Activated naive CD4-positive, alpha-beta T cell treated with anti-CD3 and anti-CD28 coated beads, Interleukin-2, amount 50 U/mL, for 24 hours (primary cell): Measurements from ENCODE around the gene TPGS1.

Source experiments
- H3K27ac Mint-ChIP-seq: one replicate; pipeline ENCODE4 v1.8.0; 2021; ENCODE audit warnings: mild to moderate bottlenecking, mixed read lengths
- H3K27me3 Mint-ChIP-seq: one replicate; pipeline ENCODE4 v1.8.0; 2021; ENCODE audit warnings: mixed read lengths
- H3K36me3 Mint-ChIP-seq: one replicate; pipeline ENCODE4 v1.8.0; 2021; ENCODE audit warnings: mixed read lengths
- H3K4me1 Mint-ChIP-seq: one replicate; pipeline ENCODE4 v1.8.0; 2021; ENCODE audit warnings: mixed read lengths
- H3K4me3 Mint-ChIP-seq: one replicate; pipeline ENCODE4 v1.8.0; 2021; ENCODE audit warnings: mild to moderate bottlenecking, mixed read lengths
- H3K9me3 Mint-ChIP-seq: one replicate; pipeline ENCODE4 v1.8.0; 2021; ENCODE audit warnings: mixed read lengths

TPGS1 gene, protein sequence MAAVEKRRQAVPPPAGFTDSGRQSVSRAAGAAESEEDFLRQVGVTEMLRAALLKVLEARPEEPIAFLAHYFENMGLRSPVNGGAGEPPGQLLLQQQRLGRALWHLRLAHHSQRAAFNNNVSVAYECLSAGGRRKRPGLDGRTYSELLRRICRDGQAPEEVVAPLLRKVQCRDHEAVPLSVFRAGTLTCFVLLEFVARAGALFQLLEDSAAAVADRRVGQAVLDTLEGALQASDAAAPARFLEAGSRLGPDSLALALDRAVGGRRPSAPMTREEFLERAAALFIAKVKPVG

DNA sequence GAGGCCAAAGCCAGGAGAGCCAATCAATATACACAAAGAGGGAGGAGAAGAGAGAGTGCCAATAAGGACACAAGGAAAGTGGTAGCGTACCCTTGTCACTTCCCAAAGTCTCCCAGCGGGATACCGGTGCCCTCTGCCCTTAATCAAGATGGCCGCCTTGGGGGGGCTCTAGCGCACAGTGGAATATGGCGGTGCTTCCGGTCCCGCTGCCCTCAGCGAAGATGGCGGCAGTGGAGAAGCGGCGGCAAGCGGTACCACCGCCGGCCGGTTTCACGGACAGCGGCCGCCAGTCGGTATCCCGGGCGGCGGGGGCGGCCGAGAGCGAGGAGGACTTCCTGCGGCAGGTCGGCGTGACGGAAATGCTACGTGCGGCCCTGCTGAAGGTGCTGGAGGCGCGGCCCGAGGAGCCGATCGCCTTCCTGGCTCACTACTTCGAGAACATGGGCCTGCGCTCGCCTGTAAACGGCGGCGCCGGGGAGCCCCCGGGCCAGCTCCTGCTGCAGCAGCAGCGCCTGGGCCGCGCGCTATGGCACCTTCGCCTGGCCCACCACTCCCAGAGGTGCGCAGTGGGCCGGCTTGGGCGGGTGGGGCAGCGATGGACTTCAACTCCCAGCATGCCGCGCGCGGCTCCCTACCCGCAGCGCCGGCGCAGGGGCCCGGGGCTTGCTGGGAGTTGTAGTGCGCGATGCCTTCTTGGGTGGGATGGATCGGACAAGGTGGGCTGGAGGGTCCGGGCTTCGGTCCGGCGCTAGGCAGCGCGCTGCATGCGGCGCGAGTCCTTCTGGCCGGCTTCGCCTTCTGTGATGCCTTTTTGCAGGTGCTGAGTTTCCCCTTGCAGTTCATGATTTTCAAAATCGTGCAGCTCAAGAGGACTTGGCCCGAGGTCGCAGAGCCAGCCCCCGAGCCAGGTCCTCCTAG is at the start of gene TPGS1:
TPGS1 (plus strand) TSS at position 212 of the 918 bp plus-strand sequence; CDS start at position 222, 10 bp downstream.
- peak within 1 kb of the TSS; percentile 92 for H3K4me3 Mint-ChIP-seq
- H3K4me1 Mint-ChIP-seq, result peaks cover 47% of the 10 kb centered on the region
- H3K27me3 Mint-ChIP-seq, result no peaks in the 10 kb centered on the region
- H3K36me3 Mint-ChIP-seq, result peaks cover 2% of the 10 kb centered on the region
- H3K27ac Mint-ChIP-seq, result peak within 1 kb of the TSS; percentile 100
- no peaks in the 10 kb centered on the region for H3K9me3 Mint-ChIP-seq

DNA sequence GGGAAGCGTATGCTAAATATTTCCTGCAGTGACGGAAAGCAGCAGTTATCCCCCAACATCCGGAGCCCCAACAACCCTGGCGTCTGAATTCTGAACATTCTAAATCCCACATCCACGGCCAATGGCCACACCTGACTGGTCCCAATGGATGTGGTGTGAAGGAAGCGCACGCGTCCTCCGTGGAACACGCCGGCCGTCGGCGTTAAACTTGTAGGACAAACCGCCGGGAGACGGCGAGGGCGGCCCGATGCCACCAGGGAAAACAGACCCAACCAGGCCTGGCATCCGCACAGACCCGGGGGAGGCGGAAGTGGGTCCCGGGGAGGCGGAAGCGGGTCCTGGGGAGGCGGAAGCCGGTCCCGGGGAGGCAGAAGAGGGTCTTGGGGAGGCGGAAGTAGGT is 49.7 kb upstream of the TPGS1 start:
- peaks cover 11% of the 10 kb centered on the region for H3K27me3 Mint-ChIP-seq
- no peak overlapping the region for H3K27ac Mint-ChIP-seq
- H3K9me3 Mint-ChIP-seq, result no peaks in the 10 kb centered on the region
- H3K4me3 Mint-ChIP-seq, result no peak overlapping the region
- no peaks in the 10 kb centered on the region for H3K36me3 Mint-ChIP-seq
- H3K4me1 Mint-ChIP-seq, result peaks cover 5% of the 10 kb centered on the region

DNA sequence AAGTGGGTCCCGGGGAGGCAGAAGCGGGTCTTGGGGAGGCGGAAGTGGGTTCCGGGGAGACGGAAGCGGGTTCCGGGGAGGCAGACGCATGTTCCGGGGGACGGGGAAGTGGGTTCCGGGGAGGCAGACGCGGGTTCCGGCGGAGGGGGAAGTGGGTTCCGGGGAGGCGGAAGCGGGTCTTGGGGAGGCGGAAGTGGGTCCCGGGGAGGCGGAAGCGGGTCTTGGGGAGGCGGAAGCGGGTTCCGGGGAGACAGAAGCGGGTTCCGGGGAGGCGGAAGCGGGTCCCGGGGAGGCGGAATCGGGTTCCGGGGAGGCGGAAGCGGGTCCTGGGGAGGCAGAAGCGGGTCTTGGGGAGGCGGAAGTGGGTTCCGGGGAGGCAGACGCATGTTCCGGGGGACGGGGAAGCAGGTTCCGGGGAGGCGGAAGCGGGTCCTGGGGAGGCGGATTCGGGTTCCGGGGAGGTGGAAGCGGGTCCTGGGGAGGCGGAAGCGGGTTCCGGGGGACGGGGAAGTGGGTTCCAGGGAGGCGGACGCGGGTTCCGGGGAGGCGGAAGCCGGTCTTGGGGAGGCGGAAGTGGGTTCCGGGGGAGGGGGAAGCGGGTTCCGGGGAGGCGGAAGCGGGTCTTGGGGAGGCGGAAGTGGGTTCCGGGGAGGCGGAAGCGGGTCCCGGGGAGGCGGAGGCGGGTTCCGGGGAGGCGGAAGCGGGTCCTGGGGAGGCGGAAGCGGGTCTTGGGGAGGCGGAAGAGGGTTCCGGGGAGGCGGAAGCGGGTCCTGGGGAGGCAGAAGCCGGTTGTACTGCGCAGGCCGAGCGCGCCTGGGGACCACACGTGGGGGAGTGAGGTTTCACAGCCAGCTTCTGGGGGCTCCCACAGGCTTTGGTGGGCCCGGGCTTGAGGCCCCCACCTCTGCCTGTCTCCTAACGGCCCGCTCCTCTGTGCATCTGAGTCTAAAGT is 48.9 kb upstream of the TPGS1 start:
- Mint-ChIP-seq H3K27me3 (peaks cover 14% of the 10 kb centered on the region), H3K9me3 (no peaks in the 10 kb centered on the region), H3K4me1 (peaks cover 5% of the 10 kb centered on the region), H3K36me3 (no peaks in the 10 kb centered on the region), H3K4me3 (no peak overlapping the region), H3K27ac (no peak overlapping the region)

GRCh38 chr19:459724-460511 is 47.4 kb upstream of the TPGS1 start:
- Mint-ChIP-seq H3K4me1 (peaks cover 5% of the 10 kb centered on the region), H3K27ac (no peak overlapping the region), H3K36me3 (no peaks in the 10 kb centered on the region), H3K27me3 (peaks cover 14% of the 10 kb centered on the region), H3K4me3 (peak overlapping the region; percentile 78), H3K9me3 (no peaks in the 10 kb centered on the region)

DNA sequence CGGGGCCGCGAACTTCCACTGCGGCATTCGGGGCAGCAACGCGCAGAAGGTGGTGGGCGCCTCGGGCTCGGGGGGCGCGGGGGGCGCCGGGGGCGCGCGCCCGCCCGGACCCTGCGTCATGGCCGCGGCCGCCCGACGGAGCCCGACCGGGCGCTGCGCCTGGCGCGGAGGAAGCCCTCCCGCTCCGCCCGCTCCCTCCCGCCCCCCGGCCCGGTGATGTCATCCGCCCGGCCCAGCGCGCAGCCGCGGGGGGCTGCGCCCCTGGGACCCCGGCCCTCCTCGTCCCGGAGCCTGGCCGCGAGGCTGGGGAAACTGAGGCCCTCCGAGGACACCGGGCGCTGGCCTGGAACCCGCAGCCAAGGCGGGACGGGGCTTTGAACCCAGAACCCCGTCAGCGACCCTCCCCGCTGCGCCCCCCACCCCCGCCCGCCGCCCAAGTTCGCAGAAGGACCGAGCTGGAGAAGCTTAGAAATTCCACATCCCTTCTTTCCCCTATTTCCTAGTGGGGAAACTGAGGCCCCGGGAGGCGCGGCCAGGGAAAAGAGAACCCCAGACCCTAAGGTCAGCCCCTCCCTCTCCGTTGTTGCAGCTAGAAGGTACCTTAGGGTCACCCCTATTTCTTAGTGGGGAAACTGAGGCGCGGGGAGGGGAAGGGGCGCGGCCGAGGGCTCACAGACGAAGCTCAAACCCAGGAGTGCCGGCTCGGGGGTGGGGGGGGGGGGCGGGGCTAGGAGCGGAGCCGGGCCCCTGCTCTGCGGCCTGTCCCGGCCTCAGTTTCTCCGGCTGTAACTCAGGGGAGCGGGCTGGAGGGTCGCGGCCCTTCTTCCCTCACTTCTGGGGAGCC is 46.2 kb upstream of the TPGS1 start, which contains the start of gene SHC2:
SHC2 (minus strand) TSS at position 157 of the 844 bp plus-strand sequence; CDS start at position 120, 37 bp downstream.
- Mint-ChIP-seq H3K4me1 (peaks cover 5% of the 10 kb centered on the region), H3K36me3 (no peaks in the 10 kb centered on the region), H3K27ac (no peak within 1 kb of the TSS), H3K27me3 (peaks cover 14% of the 10 kb centered on the region), H3K4me3 (peak within 1 kb of the TSS; percentile 80), H3K9me3 (no peaks in the 10 kb centered on the region)

DNA sequence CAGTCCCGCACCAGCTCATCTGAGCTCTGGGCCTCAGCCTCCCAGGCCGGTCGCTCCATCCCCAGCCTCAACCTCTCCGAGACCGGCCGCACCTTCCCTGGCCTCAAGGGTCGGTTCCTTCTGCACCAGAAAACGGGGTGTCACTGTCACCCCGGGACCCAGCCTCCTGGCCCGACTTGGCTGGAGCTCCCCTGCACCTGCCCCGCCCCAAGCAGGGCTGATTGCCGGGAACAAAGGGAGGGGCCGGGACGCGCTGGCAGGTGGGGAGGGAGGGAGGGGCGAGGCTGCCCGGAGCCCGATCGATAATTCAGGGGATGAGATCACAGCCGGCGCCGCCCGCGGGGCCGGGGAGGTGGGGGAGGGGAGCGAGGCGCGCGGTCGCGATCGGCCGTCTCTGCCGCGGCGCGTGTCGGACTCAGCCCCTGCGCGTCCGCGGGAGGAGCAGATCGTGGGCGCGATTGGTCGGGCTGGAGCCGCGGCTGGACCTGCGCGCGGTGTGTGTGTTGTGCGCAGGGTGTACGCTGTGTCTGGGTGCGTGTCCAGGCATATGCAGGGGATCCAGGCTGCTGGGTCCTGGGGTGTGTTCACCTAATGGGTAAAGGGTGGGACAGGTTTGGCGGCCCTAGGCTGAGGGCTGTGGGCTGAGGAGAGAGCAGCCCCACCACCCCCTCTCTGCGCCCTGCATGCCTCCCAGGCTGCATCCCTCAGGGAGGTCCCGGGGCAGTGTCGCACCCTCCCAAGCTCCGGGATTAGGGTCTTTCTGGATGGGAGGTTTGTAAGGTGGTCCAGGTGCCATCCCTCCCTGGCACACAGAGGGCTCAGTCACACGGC is 45.4 kb upstream of the TPGS1 start:
- Mint-ChIP-seq H3K36me3 (no peaks in the 10 kb centered on the region), H3K27me3 (peaks cover 14% of the 10 kb centered on the region), H3K9me3 (no peaks in the 10 kb centered on the region), H3K27ac (no peak overlapping the region), H3K4me3 (peak overlapping the region; percentile 80), H3K4me1 (peaks cover 5% of the 10 kb centered on the region)

DNA sequence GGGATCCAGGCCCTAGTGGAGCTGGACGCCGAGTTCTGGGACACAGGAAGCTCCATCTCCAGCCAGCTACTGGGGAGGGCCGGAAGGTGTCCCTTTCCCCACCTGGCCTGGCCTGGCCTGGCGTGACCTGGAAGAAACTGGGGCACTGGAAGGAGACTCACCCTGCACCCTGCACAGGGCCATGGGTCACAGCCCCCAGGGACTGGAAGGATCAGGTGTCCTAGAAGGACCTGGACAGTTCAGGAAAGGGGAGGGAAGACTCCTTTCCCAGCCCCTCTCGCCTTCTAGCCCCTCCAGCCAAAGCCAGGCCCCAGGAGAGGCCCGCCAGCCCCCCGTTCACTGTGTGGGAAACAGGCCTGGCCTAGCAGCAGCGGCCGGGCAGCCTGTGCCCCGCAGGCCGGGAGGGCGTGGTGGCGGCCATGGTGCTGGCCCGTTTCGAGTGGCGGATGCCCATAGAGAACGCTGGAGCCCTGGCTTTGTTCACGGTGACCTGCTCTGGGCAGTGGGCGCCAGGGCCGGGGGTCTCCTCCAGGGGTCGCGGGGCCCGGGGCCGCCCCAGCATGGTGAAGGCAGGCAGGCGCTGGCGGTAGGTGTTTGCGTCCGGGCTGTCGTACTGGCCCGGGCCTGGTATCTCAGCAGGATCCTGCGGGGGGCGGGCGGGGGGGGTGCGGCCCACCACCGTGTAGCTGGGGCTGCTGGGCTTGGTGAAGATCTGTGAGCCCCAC is 43.7 kb upstream of the TPGS1 start:
- H3K4me3 Mint-ChIP-seq, result no peak overlapping the region
- no peaks in the 10 kb centered on the region for H3K9me3 Mint-ChIP-seq
- peaks cover 5% of the 10 kb centered on the region for H3K4me1 Mint-ChIP-seq
- H3K27me3 Mint-ChIP-seq, result peaks cover 14% of the 10 kb centered on the region
- H3K27ac Mint-ChIP-seq, result no peak overlapping the region
- H3K36me3 Mint-ChIP-seq, result no peaks in the 10 kb centered on the region

- peaks cover 5% of the 10 kb centered on the region for H3K4me1 Mint-ChIP-seq
Measured at GRCh38 chr19:464208-464545, 43.1 kb upstream of the TPGS1 start.

GRCh38 chr19:465056-465816 is 42.1 kb upstream of the TPGS1 start:
- Mint-ChIP-seq H3K4me1 (no peaks in the 10 kb centered on the region), H3K36me3 (no peaks in the 10 kb centered on the region), H3K4me3 (no peak overlapping the region), H3K27ac (no peak overlapping the region), H3K9me3 (no peaks in the 10 kb centered on the region), H3K27me3 (peaks cover 8% of the 10 kb centered on the region)

More at GRCh38 chr19:464208-464545, 43.1 kb upstream of the TPGS1 start:
- Mint-ChIP-seq H3K27ac (no peak overlapping the region), H3K9me3 (no peaks in the 10 kb centered on the region), H3K4me3 (no peak overlapping the region), H3K36me3 (no peaks in the 10 kb centered on the region), H3K27me3 (peaks cover 14% of the 10 kb centered on the region)

GRCh38 chr19:467554-467953 is 39.7 kb upstream of the TPGS1 start:
- Mint-ChIP-seq H3K36me3 (no peaks in the 10 kb centered on the region), H3K27ac (no peak overlapping the region)

DNA sequence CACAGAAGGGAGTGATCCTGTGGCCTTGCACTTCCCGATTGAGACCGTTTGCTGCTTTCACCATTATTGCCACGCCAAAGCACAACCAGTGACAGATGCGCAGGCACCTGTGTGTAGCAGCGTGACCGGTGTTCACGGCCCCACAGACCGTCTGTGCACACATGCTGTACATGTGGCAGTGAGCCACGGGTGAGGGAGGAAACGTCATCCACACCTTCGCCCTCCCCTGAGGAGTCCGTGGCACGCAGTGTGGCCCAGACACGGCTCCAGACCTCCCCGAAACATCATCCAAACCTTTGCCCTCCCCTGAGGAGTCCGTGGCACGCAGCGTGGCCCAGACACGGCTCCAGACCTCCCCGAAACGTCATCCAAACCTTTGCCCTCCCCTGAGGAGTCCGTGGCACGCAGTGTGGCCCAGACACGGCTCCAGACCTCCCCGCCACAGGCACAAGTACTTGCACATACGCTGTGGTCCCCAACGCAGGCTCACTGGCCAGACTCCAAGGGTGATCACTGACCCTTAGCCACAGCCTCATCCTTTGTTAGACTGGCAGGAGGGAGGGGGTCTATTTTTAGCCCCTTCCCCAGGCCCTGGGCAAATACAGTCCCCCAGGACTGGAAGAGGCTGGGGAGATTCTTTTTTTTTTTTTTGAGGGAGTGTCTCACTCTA is 38.6 kb upstream of the TPGS1 start:
- Mint-ChIP-seq H3K36me3 (no peaks in the 10 kb centered on the region), H3K4me1 (no peaks in the 10 kb centered on the region), H3K9me3 (no peaks in the 10 kb centered on the region), H3K4me3 (no peak overlapping the region), H3K27me3 (no peaks in the 10 kb centered on the region), H3K27ac (no peak overlapping the region)

More at GRCh38 chr19:467554-467953, 39.7 kb upstream of the TPGS1 start:
- no peaks in the 10 kb centered on the region for H3K4me1 Mint-ChIP-seq
- no peaks in the 10 kb centered on the region for H3K9me3 Mint-ChIP-seq
- peaks cover 3% of the 10 kb centered on the region for H3K27me3 Mint-ChIP-seq
- H3K4me3 Mint-ChIP-seq, result no peak overlapping the region

DNA sequence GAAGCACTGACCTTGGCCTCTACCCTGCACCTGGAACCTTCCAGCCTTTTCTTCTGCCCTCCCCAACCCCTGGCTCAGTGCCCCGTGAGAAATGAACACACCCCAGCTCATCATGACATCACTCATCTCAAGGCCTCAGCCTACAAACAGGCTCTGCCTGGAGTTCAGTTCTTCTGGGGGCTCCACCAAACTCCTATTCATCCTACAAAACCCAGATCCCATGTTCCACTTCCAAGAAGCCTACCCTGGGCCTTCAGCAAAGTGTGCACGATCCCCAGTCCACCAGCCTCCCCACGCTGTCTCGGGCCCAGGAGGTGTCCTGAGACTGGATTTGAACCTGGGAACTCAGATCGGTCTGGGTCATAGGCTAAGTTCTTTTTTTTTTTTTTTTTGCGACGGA is 37.5 kb upstream of the TPGS1 start:
- Mint-ChIP-seq H3K9me3 (no peaks in the 10 kb centered on the region), H3K4me3 (no peak overlapping the region), H3K36me3 (no peaks in the 10 kb centered on the region), H3K27ac (no peak overlapping the region), H3K4me1 (no peaks in the 10 kb centered on the region), H3K27me3 (no peaks in the 10 kb centered on the region)
